Activated T-cell treated with anti-CD3 and anti-CD28 coated beads, Interleukin-2, amount 50 U/mL, for 72 hours (primary cell): ENCODE results near the gene ARVCF. TPM values are rescaled to one million over a fixed set of nuclear protein-coding genes. Genes with fewer than 3 reads are reported as not detected.
A peak's percentile ranks its signal among the peaks of the same experiment; 100 is the strongest.

ENCODE experiments used
- ATAC-seq, 2 donors: fragments of 150-1000 bp; cut with Tn5 transposase; replicated peaks in 1 of 2; 2 replicates each; pipeline ENCODE4 v1.10.0; 2021; ENCODE audit warnings: moderate library complexity in 2 of 2, mild to moderate bottlenecking in 1 of 2
- DNase-seq, 2 donors: peaks; one replicate each; pipeline ENCODE4 v3.0.0; 2021 to 2022; ENCODE audit warnings: mixed read lengths in 1 of 2
- H3K27ac Mint-ChIP-seq: one replicate; pipeline ENCODE4 v1.8.0; 2022; ENCODE audit warnings: mild to moderate bottlenecking, moderate library complexity, mixed read lengths
- H3K27me3 Mint-ChIP-seq: one replicate; pipeline ENCODE4 v1.8.0; 2022; ENCODE audit warnings: low read depth, mixed read lengths
- H3K36me3 Mint-ChIP-seq, 2 donors: one replicate each; pipeline ENCODE4 v1.8.0; 2022; ENCODE audit warnings: mixed read lengths in 2 of 2, mild to moderate bottlenecking in 1 of 2; ENCODE audit not compliant: insufficient read depth in 2 of 2
- H3K4me1 Mint-ChIP-seq: one replicate; pipeline ENCODE4 v1.8.0; 2022; ENCODE audit warnings: low read depth, mixed read lengths
- H3K4me3 Mint-ChIP-seq, 2 donors: one replicate each; pipeline ENCODE4 v1.8.0; 2022; ENCODE audit warnings: mild to moderate bottlenecking in 2 of 2, mixed read lengths in 2 of 2, moderate library complexity in 2 of 2
- H3K9me3 Mint-ChIP-seq, 2 donors: one replicate each; pipeline ENCODE4 v1.8.0; 2022; ENCODE audit warnings: mixed read lengths in 2 of 2
- total RNA-seq, 2 donors: library from RNA; stranded (reverse); gene quantifications; one replicate each; pipeline ENCODE4 v1.2.3, GENCODE V29; 2022

The ARVCF gene
- total RNA-seq, 2 donors from 2014 or later = 1.7 to 5.5 TPM

DNA sequence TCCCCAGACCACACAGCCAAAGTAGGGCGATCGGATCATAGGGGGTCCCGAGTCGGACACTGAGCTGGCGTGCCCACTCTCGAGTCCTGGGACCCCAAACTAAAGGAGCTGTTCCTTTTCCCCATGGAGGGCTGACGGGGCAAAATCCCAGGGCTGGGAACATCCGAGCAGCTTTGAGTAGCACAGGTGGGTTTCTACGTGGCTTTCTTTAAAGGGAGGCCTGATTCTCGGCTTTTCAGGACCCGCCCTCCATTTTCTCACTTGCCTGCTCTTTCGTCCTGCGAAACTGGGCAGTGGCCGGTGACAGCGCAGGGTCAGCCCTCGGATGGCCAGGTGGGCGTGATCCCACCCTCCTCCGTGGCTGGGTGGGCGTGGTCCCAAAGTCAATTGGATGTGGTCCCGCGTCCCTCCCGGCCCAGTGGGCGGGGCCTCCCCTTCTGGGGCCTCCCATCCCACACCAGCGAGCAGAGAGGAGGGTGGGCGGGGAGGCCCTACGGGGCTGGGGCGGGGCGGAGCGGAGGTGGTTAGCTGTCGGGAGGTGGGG lies 57.5 kb downstream of the ARVCF start:
- Mint-ChIP-seq H3K27me3 (no peaks in the 10 kb centered on the region), H3K9me3 (no peaks in the 10 kb centered on the region), H3K4me3 (no peak overlapping the region), H3K27ac (no peak overlapping the region), H3K36me3 (peaks cover 0 to 2% of the 10 kb centered on the region in 2 donors), H3K4me1 (peaks cover 11% of the 10 kb centered on the region)
- DNase-seq (no peak), ATAC-seq (no peak)

DNA sequence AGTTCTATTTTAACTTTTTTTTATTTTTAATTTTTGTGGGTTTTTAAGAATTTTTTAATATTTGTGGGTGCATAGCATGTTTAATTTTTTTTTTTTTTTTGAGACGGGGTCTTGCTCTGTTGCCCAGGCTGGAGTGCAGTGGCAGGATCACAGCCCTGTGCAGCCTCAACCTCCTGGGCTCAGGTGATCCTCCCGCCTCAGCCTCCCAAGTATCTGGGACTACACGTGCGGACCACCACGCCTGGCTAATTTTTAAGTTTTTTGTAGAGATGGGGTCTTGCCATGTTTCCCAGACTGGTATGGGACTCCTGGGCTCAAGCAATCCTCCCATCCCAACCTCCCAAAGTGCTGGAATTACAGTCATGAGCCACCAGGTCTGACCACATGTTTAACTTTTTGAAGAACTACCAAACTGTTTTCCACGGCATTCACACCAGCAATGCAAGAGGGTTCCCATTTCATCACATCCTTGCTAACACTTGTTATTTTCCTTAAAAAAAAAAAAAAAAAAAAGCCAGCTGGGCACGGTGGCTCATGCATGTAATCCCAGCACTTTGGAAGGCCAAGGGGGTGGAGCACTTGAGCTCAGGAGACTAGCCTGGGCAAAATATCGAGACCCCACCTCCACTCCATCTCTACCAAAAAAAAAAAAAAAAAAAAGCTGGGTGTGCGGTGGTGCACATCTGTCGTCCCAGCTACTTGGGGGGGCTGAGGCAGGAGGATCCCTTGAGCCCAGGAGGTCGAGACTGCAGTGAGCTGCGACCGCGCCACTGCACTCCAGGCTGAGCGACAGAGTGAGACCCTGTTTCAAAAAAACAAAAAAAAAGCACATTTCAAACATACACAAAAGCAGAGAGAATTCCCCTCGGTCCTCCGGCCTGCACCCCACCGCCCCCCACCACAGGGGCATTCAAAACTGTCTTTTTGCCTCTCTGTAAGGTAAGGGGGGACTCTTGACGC lies 58.3 kb downstream of the ARVCF start:
- Mint-ChIP-seq H3K4me3 (no peak overlapping the region), H3K4me1 (peaks cover 11% of the 10 kb centered on the region), H3K27ac (no peak overlapping the region), H3K27me3 (no peaks in the 10 kb centered on the region), H3K36me3 (peaks cover 0 to 2% of the 10 kb centered on the region in 2 donors), H3K9me3 (no peaks in the 10 kb centered on the region)
- ATAC-seq = no peak
- no peak for DNase-seq

DNA sequence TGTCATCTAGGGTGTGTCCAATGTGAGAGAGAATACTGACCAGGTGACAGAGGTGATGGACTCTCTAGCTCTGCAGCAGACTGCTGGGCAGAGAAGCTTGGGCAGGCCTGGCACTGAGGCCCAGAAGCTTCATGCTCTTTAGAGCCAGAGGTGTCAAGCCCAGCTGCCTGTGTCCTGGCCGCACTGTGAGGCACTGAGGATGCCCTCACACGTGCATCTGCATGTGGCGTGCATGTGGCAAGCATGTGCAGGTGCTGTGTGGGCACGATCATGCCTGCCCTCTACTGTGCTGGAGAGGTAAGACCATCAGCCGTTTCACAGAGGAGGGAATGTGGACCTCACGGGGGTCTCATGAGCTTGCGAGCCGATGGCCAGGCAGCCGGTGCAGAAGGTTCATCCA lies 59.2 kb downstream of the ARVCF start:
- peaks cover 9% of the 10 kb centered on the region for H3K4me1 Mint-ChIP-seq
- no peak overlapping the region for H3K4me3 Mint-ChIP-seq
- H3K27ac Mint-ChIP-seq = no peak overlapping the region
- no peaks in the 10 kb centered on the region for H3K36me3 Mint-ChIP-seq
- no peaks in the 10 kb centered on the region for H3K27me3 Mint-ChIP-seq
- DNase-seq (no peak), ATAC-seq (no peak)
- H3K9me3 Mint-ChIP-seq = no peaks in the 10 kb centered on the region

DNA sequence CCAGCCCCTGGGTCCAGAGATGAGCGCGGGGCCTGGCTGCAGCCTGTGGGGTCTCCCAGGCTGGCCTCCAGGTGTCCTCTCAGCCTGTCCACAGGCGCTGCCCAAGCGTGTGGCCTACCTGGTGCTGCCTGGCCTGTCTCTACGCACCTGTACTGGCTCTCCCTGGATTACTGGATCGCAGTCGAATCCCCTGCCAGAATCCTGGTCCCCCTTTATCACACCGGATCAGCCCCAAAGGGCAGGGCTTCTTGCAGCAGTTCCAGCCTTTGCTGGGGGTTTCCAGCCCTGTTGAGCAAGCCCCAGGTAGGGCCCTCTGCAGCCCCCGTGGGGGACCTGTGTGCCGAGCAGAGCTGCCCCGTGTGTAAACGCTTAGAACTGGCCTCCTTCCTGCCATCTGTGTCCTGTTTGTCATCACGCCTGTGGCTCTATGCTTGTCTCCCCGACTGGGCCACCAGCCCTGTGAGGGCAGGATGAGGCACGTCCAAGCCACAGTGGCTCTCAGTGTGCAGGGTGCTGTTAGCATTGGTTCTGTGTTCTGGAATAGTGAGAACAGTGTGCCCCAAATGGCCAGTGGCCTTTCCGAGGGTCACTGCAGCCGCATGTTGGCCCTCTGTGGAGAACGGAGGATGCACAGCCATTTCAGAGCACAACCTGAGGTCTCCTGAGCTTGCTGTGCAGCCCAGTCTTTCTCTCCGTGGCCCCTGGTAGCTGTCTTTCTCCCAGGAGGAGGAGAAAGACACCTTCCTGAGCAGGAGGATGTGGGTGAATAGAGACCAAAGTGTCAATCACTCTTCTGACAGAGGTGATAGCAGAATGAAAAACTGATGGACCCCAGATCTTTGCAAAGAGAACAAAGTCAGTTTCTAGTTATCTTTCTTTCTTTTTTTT lies 61.1 kb downstream of the ARVCF start:
- peak; percentile 15 to 51 for ATAC-seq
- Mint-ChIP-seq H3K27ac (peak overlapping the region; percentile 57), H3K27me3 (no peaks in the 10 kb centered on the region), H3K4me3 (no peak overlapping the region), H3K9me3 (no peaks in the 10 kb centered on the region), H3K4me1 (peaks cover 4% of the 10 kb centered on the region), H3K36me3 (peaks cover 0 to 3% of the 10 kb centered on the region in 2 donors)
- DNase-seq = no peak

- no peak overlapping the region for H3K4me3 Mint-ChIP-seq
- DNase-seq = no peak
- H3K27ac Mint-ChIP-seq = no peak overlapping the region
- H3K9me3 Mint-ChIP-seq = no peaks in the 10 kb centered on the region
- H3K27me3 Mint-ChIP-seq = no peaks in the 10 kb centered on the region
- H3K36me3 Mint-ChIP-seq = peaks cover 2 to 7% of the 10 kb centered on the region in 2 donors
- H3K4me1 Mint-ChIP-seq = peaks cover 19% of the 10 kb centered on the region
- ATAC-seq = no peak
Observed at GRCh38 chr22:19951346-19951745, 65.3 kb downstream of the ARVCF start.

DNA sequence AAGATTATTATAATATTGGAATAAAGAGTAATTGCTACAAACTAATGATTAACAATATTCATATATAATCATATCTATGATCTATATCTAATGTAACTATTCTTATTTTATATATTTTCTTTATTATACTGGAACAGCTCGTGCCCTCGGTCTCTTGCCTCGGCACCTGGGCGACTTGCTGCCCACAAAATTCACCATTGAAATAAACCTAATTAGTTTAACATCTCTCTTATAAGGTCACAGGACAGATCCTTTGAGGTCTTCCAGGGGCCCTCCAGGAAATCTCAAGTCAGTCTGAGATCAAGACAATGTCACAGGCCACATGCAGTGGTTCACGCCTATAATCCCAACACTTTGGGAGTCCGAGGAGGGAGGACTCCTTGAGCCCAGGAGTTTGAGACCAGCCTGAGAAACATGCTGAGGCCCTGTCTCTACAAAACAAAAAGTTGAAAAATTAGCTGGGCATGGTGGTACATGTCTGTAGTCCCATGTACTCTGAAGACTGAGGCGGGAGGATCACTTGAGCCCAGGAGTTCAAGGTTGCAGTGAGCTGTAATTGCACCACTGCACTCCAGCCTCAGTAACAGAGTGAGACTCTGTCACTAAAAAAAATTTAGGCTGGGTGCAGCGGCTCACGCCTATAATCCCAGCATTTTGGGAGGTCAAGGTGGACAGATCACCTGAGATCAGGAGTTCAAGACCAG lies 68.4 kb downstream of the ARVCF start:
- ATAC-seq (no peak), DNase-seq (no peak)
- no peaks in the 10 kb centered on the region for H3K9me3 Mint-ChIP-seq
- H3K4me3 Mint-ChIP-seq = no peak overlapping the region
- peaks cover 4 to 12% of the 10 kb centered on the region in 2 donors for H3K36me3 Mint-ChIP-seq
- peaks cover 29% of the 10 kb centered on the region for H3K4me1 Mint-ChIP-seq
- no peak overlapping the region for H3K27ac Mint-ChIP-seq
- H3K27me3 Mint-ChIP-seq = no peaks in the 10 kb centered on the region

GRCh38 chr22:19943082-19944026 lies 73.3 kb downstream of the ARVCF start:
- no peaks in the 10 kb centered on the region for H3K9me3 Mint-ChIP-seq
- peak overlapping the region; percentile 98 for H3K27ac Mint-ChIP-seq
- H3K36me3 Mint-ChIP-seq = peaks cover 2 to 12% of the 10 kb centered on the region in 2 donors
- DNase-seq (no peak), ATAC-seq (no peak)
- peak overlapping the region; percentile 97 for H3K4me3 Mint-ChIP-seq
- H3K27me3 Mint-ChIP-seq = no peaks in the 10 kb centered on the region
- H3K4me1 Mint-ChIP-seq = peaks cover 45% of the 10 kb centered on the region

DNA sequence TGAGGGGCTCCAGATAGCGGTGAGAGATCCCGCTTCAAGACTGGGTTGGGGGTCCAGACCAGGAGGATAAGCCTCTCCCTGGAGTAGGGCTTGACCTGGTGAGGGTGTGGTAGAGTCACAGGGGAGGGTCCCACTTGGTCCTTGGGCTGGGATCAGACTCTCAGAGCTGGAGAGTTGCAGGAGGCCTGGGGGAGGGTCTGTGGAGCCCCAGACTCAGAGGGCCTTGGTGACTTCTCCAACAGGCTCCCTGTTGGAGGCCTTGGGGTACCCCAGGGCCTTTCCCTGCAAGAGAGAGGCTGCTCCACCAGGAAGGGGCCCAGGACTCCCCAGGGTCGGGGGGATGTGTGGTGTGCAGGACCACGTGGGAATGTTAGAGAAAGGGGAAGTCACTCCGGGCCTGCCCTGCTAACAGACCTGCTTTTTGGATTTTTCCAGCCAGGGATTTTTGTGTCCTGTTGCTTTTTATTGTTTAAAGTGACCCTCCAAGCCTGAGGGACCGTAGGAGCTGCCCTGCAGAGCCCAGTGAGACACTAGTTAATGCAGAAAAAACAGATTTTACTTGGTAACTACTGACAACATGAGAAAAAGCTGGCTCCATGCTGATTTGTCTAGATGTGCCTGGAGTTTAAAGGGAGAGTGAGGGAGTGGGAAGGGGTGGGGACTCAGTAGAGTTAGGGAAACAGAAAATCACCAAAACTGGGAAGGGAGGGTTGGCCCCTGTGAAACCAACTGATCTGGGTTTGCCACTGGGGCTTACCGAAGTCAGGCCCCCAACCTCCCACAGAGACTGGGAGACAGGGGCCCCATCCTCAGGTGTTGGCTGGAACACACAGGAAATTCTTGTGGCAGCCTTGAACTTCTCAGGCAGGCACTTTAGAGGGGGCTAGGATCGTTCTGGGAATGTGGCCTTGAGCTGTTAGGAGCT lies 74.2 kb downstream of the ARVCF start:
- peak in 1 of 2 donors; percentile 15 for DNase-seq
- Mint-ChIP-seq H3K36me3 (peaks cover 3 to 16% of the 10 kb centered on the region in 2 donors), H3K27ac (peak overlapping the region; percentile 98), H3K4me1 (peaks cover 43% of the 10 kb centered on the region), H3K9me3 (no peaks in the 10 kb centered on the region), H3K27me3 (no peaks in the 10 kb centered on the region), H3K4me3 (peak overlapping the region; percentile 97)
- ATAC-seq = peak in 1 of 2 donors; percentile 34

DNA sequence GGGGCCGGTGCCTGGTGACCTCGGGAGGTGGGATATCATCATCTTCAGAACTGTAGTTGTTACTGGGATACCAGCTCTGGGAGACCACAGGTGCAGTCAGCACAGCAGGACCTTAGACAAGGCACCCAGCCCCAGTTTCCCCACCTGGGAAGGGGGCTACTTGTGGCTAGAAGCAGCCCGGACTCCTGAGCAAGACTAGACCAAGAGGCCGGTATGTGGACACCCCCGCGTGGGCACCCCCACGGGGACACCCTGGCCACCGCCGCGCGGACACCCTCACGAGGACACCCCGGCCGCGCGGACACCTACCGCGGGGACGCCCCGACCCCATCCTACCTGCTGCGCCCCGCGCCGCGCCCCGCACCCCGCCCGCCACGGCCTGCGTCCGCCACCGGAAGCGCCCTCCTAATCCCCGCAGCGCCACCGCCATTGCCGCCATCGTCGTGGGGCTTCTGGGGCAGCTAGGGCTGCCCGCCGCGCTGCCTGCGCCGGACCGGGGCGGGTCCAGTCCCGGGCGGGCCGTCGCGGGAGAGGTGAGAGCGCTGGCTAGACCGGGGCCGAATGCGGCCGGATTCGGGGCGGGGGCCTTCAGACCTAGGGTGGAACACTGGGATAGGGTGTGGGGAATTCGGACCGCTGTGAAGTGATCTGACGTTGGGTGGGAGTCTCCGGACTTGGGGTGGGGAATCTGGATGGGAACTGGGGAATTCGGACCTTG lies 75.1 kb downstream of the ARVCF start, which contains the start of the genes COMT and TXNRD2:
COMT (plus strand) TSS at position 408 of the 718 bp plus-strand sequence. CDS start 20,755 bp downstream, outside the sequence.
TXNRD2 (minus strand) TSS at position 454 of the 718 bp plus-strand sequence; CDS start at position 439, 15 bp downstream.
- Mint-ChIP-seq H3K4me1 (peaks cover 37% of the 10 kb centered on the region), H3K4me3 (peak within 1 kb of the TSS; percentile 97), H3K9me3 (peaks cover 2% of the 10 kb centered on the region in 2 donors), H3K27me3 (no peaks in the 10 kb centered on the region), H3K36me3 (peaks cover 6 to 24% of the 10 kb centered on the region in 2 donors), H3K27ac (peak within 1 kb of the TSS; percentile 98)
- ATAC-seq (peak; percentile 96 to 98), DNase-seq (peak; percentile 85 to 86)
